Smooth muscle cell (in vitro differentiated cells): ENCODE results near the gene TOE1. TPM values are rescaled to one million over a fixed set of nuclear protein-coding genes. Genes with fewer than 3 reads are reported as not detected.
"Not testable (repeated sequence)": the region's sequence is repeated elsewhere in the genome, so short reads cannot be mapped to it uniquely, and the experiment has no call there.

Experiments
- DNase-seq: peaks from one replicate; lab custom pipeline; 2025; ENCODE audit not compliant: unreplicated experiment; lab: John Stamatoyannopoulos, UW
- H2AFZ ChIP-seq: fragments of 200-600 bp; sonication (generic); 2 replicates; pipeline ENCODE4 v1.6.0; 2016; ENCODE audit warnings: antibody characterized with exemption, low read depth, mild to moderate bottlenecking
- H3F3A ChIP-seq: fragments of 200-600 bp; sonication (generic); 2 replicates; pipeline ENCODE4 v1.6.0; 2017; ENCODE audit warnings: antibody characterized with exemption, low read depth
- H3K27ac ChIP-seq: fragments of 200-600 bp; sonication (generic); 2 replicates; pipeline ENCODE4 v1.5.1; 2016; ENCODE audit warnings: low read depth, mild to moderate bottlenecking
- H3K27me3 ChIP-seq: fragments of 200-600 bp; sonication (generic); 2 replicates; pipeline ENCODE4 v1.6.1; 2016; ENCODE audit warnings: low read depth, mild to moderate bottlenecking
- H3K36me3 ChIP-seq: fragments of 200-600 bp; sonication (generic); 2 replicates; pipeline ENCODE4 v1.5.1; 2016; ENCODE audit warnings: low read depth
- H3K4me1 ChIP-seq: fragments of 200-600 bp; sonication (generic); 2 replicates; pipeline ENCODE4 v1.5.1; 2016; ENCODE audit warnings: low read depth
- H3K4me2 ChIP-seq: fragments of 200-600 bp; sonication (generic); 2 replicates; pipeline ENCODE4 v1.6.0; 2016; ENCODE audit warnings: mild to moderate bottlenecking
- H3K4me3 ChIP-seq: fragments of 200-600 bp; sonication (generic); 2 replicates; pipeline ENCODE4 v1.5.1; 2016; ENCODE audit warnings: mild to moderate bottlenecking
- H3K79me2 ChIP-seq: fragments of 200-600 bp; sonication (generic); 2 replicates; pipeline ENCODE4 v1.6.0; 2016; ENCODE audit warnings: low read depth, mild to moderate bottlenecking
- H3K9ac ChIP-seq: fragments of 200-600 bp; sonication (generic); 2 replicates; pipeline ENCODE4 v1.6.0; 2016; ENCODE audit warnings: low read depth
- H3K9me3 ChIP-seq: fragments of 200-600 bp; sonication (generic); replicated peaks from 2 replicates; pipeline ENCODE4 v1.5.1; 2016; ENCODE audit warnings: low read depth
- H4K20me1 ChIP-seq: fragments of 200-600 bp; sonication (generic); 2 replicates; pipeline ENCODE4 v1.6.0; 2016; ENCODE audit warnings: low read depth
- WGBS: methylation state at CpG from one replicate; pipeline ENCODE4 v1.1.7; 2016; ENCODE audit warnings: low lambda C conversion rate; 5-methylcytosine and 5-hydroxymethylcytosine counted together
- polyA plus RNA-seq: library from polyadenylated mRNA; unstranded; fragments of >200 nt; fragmentation: Nextera tagmentation; extraction: Ambion mirVana; gene quantifications from 2 replicates; pipeline ENCODE4 v1.2.1, GENCODE V29; 2016
- total RNA-seq: library from RNA; depleted of rRNA; stranded (reverse); fragments of >200 nt; gene quantifications from 2 replicates; pipeline ENCODE4 v1.2.3, GENCODE V29; 2014
- TF ChIP-seq, protein P1 (sequence below): fragments of 200-600 bp; sonication (generic); IDR thresholded peaks from 2 replicates; pipeline ENCODE4 v1.5.1; 2017; ENCODE audit warnings: borderline replicate concordance, mild to moderate bottlenecking, antibody characterized with exemption; ENCODE audit not compliant: insufficient read depth, poor library complexity, severe bottlenecking

The TOE1 gene
- total RNA-seq (3.2 and 3.3 TPM in 2 replicates), polyA plus RNA-seq (2.8 and 3.3 TPM in 2 replicates)

DNA sequence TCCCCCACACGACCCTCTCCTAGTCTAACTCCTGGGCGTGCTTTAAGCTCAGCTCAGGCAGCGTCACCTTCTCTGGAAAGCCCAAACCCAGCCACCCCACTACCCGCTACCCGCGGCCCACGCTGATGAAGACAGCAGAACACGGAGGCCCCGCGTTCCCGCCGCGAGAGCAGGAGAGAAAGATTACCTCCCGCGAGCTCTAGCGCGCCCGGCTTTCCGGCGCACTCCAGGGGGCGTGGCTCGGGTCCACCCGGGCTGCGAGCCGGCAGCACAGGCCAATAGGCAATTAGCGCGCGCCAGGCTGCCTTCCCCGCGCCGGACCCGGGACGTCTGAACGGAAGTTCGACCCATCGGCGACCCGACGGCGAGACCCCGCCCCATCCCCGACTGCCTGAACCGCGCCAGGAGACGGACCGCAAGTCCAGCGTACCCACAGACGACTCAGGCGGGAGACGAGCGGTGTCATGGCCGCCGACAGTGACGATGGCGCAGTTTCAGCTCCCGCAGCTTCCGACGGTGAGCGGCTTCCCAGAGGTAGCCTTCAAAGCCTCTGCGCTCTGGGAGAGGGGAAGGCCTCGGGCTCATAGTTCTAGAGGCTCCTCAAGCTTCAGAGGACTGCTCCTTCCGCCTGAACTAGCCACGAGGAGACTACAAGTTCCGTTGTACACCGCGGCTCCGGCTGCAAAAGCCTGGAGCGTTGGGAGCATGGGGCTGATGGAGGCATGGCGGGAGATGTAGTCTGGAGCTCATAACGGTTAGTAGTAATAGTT is at the start of gene TOE1, which contains the start of gene MUTYH:
TSS of gene TOE1 (plus strand) at position 382 of the 770 bp plus-strand sequence. CDS start at position 465, 83 bp downstream.
TSS of gene MUTYH (minus strand) at position 652 of the 770 bp plus-strand sequence. CDS start 5,935 bp downstream, outside the sequence.
- Histone ChIP-seq H3K36me3 (no peaks in the 10 kb centered on the region), H3K27me3 (no peaks in the 10 kb centered on the region), H3K9ac (peak within 1 kb of the TSS; percentile 57), H3K4me3 (peak within 1 kb of the TSS; percentile 72), H3K4me2 (peak within 1 kb of the TSS; percentile 89), H2AFZ (peak within 1 kb of the TSS; percentile 80), H3F3A (no peaks in the 10 kb centered on the region), H3K9me3 (no peaks in the 10 kb centered on the region), H3K27ac (peak within 1 kb of the TSS; percentile 78), H4K20me1 (no peaks in the 10 kb centered on the region), H3K4me1 (peaks cover 14% of the 10 kb centered on the region), H3K79me2 (peaks cover 6% of the 10 kb centered on the region)
- TF ChIP-seq, protein P1, sequence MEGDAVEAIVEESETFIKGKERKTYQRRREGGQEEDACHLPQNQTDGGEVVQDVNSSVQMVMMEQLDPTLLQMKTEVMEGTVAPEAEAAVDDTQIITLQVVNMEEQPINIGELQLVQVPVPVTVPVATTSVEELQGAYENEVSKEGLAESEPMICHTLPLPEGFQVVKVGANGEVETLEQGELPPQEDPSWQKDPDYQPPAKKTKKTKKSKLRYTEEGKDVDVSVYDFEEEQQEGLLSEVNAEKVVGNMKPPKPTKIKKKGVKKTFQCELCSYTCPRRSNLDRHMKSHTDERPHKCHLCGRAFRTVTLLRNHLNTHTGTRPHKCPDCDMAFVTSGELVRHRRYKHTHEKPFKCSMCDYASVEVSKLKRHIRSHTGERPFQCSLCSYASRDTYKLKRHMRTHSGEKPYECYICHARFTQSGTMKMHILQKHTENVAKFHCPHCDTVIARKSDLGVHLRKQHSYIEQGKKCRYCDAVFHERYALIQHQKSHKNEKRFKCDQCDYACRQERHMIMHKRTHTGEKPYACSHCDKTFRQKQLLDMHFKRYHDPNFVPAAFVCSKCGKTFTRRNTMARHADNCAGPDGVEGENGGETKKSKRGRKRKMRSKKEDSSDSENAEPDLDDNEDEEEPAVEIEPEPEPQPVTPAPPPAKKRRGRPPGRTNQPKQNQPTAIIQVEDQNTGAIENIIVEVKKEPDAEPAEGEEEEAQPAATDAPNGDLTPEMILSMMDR = no peak
- WGBS = 1% methylated on average over 66 of the region's 70 CpGs
- peak; percentile 71 for DNase-seq

DNA sequence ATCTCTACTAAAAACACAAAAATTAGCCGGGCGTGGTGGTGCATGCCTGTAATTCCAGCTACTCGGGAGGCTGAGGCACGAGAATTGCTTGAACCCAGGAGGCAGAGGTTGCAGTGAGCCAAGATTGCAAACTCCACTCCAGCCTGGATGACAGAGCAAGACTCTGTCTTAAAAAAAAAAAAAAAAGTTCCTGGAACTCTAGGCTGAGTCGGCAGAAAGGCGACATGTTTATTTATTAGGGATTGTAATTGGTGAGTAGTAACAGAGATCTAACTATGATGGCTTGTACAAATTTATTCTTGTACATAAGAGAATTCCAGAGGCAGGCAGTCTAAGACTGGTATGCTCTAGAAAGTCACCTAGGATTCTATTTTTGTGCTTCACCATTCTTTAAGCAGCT is 49.0 kb upstream of the TOE1 start:
- 91% methylated on average over 6 of the region's 6 CpGs for WGBS

DNA sequence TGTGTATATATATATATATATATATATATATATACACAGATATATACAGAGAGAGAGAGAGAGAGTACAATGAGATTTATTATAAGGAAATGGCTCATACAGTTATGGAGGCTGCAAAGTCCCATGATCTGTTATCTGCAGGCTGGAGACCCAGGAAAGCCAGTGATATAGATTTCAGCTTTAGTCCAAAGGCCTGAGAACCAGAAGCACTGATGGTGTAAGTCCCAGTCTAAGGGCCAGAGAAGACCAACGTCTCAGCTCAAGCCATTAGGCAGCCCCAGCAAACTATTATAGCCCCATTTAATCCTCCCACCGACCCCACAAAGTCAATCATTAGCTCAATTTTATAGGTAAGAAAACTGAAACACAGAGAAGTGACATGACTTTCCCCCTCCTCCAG is 48.3 kb upstream of the TOE1 start:
- no peak for DNase-seq
- no peak overlapping the region for H3K4me2 ChIP-seq
- WGBS = 76% methylated on average over 2 of the region's 2 CpGs

More for the DNA sequence above, 49.0 kb upstream of the TOE1 start:
- not testable (repeated sequence) for H3K9ac ChIP-seq, H3K4me2 ChIP-seq, DNase-seq, H3K36me3 ChIP-seq, H2AFZ ChIP-seq, H3K4me1 ChIP-seq, H3K4me3 ChIP-seq, H3K27ac ChIP-seq, H3K27me3 ChIP-seq, H4K20me1 ChIP-seq, H3K9me3 ChIP-seq, H3F3A ChIP-seq, H3K79me2 ChIP-seq

DNA sequence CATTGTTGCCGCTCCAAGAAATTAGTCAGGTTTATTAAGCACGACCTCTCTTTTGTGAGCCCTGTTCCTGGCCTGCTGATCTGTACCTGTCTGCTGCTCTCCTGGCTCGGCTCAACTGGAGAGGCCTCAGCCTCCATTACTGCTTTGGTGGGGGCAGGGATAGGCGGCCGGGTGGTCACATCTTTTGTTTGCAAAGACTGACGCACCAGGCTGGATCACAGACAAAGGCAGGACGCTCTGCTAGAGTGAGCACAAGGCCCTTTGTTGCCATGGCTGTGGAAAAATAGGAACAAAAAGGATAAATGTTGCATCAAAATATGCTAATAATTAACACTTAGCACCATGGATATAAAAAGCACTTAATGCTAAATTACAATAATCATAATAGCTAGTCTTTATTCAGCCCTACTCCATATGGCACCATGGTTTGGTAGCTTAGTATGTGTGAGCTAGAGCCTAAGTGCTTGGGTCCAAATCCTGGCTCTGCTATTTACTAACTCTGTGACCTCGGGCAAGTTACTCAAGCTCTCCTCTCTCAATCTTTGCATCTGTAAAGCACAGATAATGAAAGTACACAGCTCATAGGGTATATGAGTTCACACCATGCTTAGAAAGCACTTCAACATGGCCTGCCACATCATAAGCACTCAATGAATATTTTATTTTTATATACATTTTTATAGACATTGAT is 42.2 kb upstream of the TOE1 start:
- H3K4me1 ChIP-seq = peaks cover 6% of the 10 kb centered on the region
- H3K9ac ChIP-seq = no peak overlapping the region
- H3K79me2 ChIP-seq = no peaks in the 10 kb centered on the region
- 83% methylated on average over 8 of the region's 8 CpGs for WGBS
- H3K27me3 ChIP-seq = no peaks in the 10 kb centered on the region
- no peak overlapping the region for H3K4me2 ChIP-seq
- no peak overlapping the region for H3K4me3 ChIP-seq
- DNase-seq = no peak
- TF ChIP-seq, protein P1 = no peak
- no peak overlapping the region for H2AFZ ChIP-seq
- no peak overlapping the region for H3K27ac ChIP-seq
- H3F3A ChIP-seq = peaks cover 11% of the 10 kb centered on the region
- no peaks in the 10 kb centered on the region for H3K9me3 ChIP-seq
- H3K36me3 ChIP-seq = no peaks in the 10 kb centered on the region
- H4K20me1 ChIP-seq = no peaks in the 10 kb centered on the region

More for the DNA sequence above, 48.3 kb upstream of the TOE1 start:
- Histone ChIP-seq H3F3A (no peaks in the 10 kb centered on the region), H3K79me2 (no peaks in the 10 kb centered on the region), H3K27ac (no peak overlapping the region), H3K9ac (no peak overlapping the region), H4K20me1 (no peaks in the 10 kb centered on the region), H3K4me3 (no peak overlapping the region), H3K9me3 (no peaks in the 10 kb centered on the region), H2AFZ (no peak overlapping the region), H3K27me3 (no peaks in the 10 kb centered on the region), H3K36me3 (no peaks in the 10 kb centered on the region), H3K4me1 (no peaks in the 10 kb centered on the region)
- TF ChIP-seq, protein P1 = no peak
